SK-N-MC (cell line): ENCODE data around the gene SUMO4.

Experiments used
- EZH2 ChIP-seq: fragments of 200-600 bp; sonication (generic); IDR thresholded peaks from one replicate; pipeline ENCODE4 v1.6.1; 2017; ENCODE audit warnings: antibody characterized with exemption
- FOXP2 ChIP-seq: optimal IDR thresholded peaks from 2 replicates; pipeline ENCODE3; 2011; ENCODE audit warnings: mild to moderate bottlenecking, moderate library complexity; ENCODE audit not compliant: insufficient read depth; ENCODE audit errors: extremely low read length, control extremely low read depth
- POLR2AphosphoS5 ChIP-seq: IDR thresholded peaks from 2 replicates; pipeline ENCODE4 v1.6.1; 2012; ENCODE audit warnings: mild to moderate bottlenecking, low read depth, low read length, borderline replicate concordance

GRCh38 chr6:149421132-149421531 is 21.1 kb downstream of the SUMO4 start:
- TF ChIP-seq POLR2AphosphoS5: no peak
- no peak for TF ChIP-seq EZH2
- TF ChIP-seq FOXP2: no peak
